ENCODE results near the gene MAGEL2. TPM values are rescaled to one million over a fixed set of nuclear protein-coding genes. Genes with fewer than 3 reads are reported as not detected.
"Not testable (repeated sequence)": the region's sequence is repeated elsewhere in the genome, so short reads cannot be mapped to it uniquely, and the experiment has no call there.

The MAGEL2 gene
- total and polyA plus RNA-seq, 2 donors, result 0.89 to 5.0 TPM

GRCh38 chr15:23645371-23646164, 2.1 kb downstream of the MAGEL2 start:
- no peaks in the 10 kb centered on the region for H3K36me3 ChIP-seq (ENCODE audit: insufficient read depth)

GRCh38 chr15:23644829-23645228, 2.8 kb downstream of the MAGEL2 start:
- DNase-seq (ENCODE audit: extremely low spot score), result no peak
- H3K4me1 ChIP-seq (ENCODE audit: insufficient read depth), result no peaks in the 10 kb centered on the region
- no peak overlapping the region for H3K27ac ChIP-seq (ENCODE audit: low read depth)
- 92% methylated on average over 13 of the region's 13 CpGs for WGBS
- no peaks in the 10 kb centered on the region for H3K36me3 ChIP-seq (ENCODE audit: insufficient read depth)
- no peak overlapping the region for H3K4me3 ChIP-seq (ENCODE audit: low read depth, low read length)

More at GRCh38 chr15:23645371-23646164, 2.1 kb downstream of the MAGEL2 start:
- WGBS, result 89% methylated on average over 40 of the region's 40 CpGs
- DNase-seq (ENCODE audit: extremely low spot score), result no peak
- Histone ChIP-seq H3K4me3 (ENCODE audit: low read depth, low read length) (no peak overlapping the region), H3K27ac (ENCODE audit: low read depth) (no peak overlapping the region), H3K4me1 (ENCODE audit: insufficient read depth) (no peaks in the 10 kb centered on the region)

GRCh38 chr15:23642413-23643044, 5.1 kb downstream of the MAGEL2 start:
- 22% methylated on average over 13 of the region's 13 CpGs for whole genome bisulfite sequencing

GRCh38 chr15:23634181-23634580, 13.5 kb downstream of the MAGEL2 start:
- no peak overlapping the region for H3K4me3 ChIP-seq (ENCODE audit: low read depth, low read length)
- H3K27ac ChIP-seq (ENCODE audit: low read depth), result no peak overlapping the region
- no peak for DNase-seq (ENCODE audit: extremely low spot score)
- no peaks in the 10 kb centered on the region for H3K36me3 ChIP-seq (ENCODE audit: insufficient read depth)
- WGBS, result 66% methylated on average over 8 of the region's 8 CpGs
- H3K4me1 ChIP-seq (ENCODE audit: insufficient read depth), result no peaks in the 10 kb centered on the region

More at GRCh38 chr15:23642413-23643044, 5.1 kb downstream of the MAGEL2 start:
- no peak overlapping the region for H3K27ac ChIP-seq (ENCODE audit: low read depth)
- no peaks in the 10 kb centered on the region for H3K4me1 ChIP-seq (ENCODE audit: insufficient read depth)
- DNase-seq (ENCODE audit: extremely low spot score), result no peak
- no peak overlapping the region for H3K4me3 ChIP-seq (ENCODE audit: low read depth, low read length)
- H3K36me3 ChIP-seq (ENCODE audit: insufficient read depth), result no peaks in the 10 kb centered on the region

GRCh38 chr15:23629234-23629805, 18.3 kb downstream of the MAGEL2 start:
- WGBS, result 25% methylated on average over 4 of the region's 4 CpGs
- Histone ChIP-seq H3K36me3 (ENCODE audit: insufficient read depth) (no peaks in the 10 kb centered on the region), H3K27ac (ENCODE audit: low read depth) (no peak overlapping the region), H3K4me3 (ENCODE audit: low read depth, low read length) (no peak overlapping the region), H3K4me1 (ENCODE audit: insufficient read depth) (no peaks in the 10 kb centered on the region)
- DNase-seq (ENCODE audit: extremely low spot score), result no peak

- Histone ChIP-seq H3K27ac (ENCODE audit: low read depth) (no peak overlapping the region), H3K4me1 (ENCODE audit: insufficient read depth) (no peaks in the 10 kb centered on the region), H3K36me3 (ENCODE audit: insufficient read depth) (no peaks in the 10 kb centered on the region), H3K4me3 (ENCODE audit: low read depth, low read length) (no peak overlapping the region)
- DNase-seq (ENCODE audit: extremely low spot score), result no peak
- WGBS, result 44% methylated on average over 13 of the region's 13 CpGs
Observed at GRCh38 chr15:23628612-23629233, 18.9 kb downstream of the MAGEL2 start.

- Histone ChIP-seq H3K4me3 (ENCODE audit: low read depth, low read length) (no peak overlapping the region), H3K4me1 (ENCODE audit: insufficient read depth) (no peaks in the 10 kb centered on the region), H3K36me3 (ENCODE audit: insufficient read depth) (no peaks in the 10 kb centered on the region), H3K27ac (ENCODE audit: low read depth) (no peak overlapping the region)
- 63% methylated on average over 10 of the region's 10 CpGs for WGBS
- no peak for DNase-seq (ENCODE audit: extremely low spot score)
Observed at GRCh38 chr15:23616536-23616935, 31.1 kb downstream of the MAGEL2 start.

- H3K4me1 ChIP-seq (ENCODE audit: insufficient read depth), result no peaks in the 10 kb centered on the region
- no peak for DNase-seq (ENCODE audit: extremely low spot score)
- 79% methylated on average over 2 of the region's 2 CpGs for WGBS
- no peaks in the 10 kb centered on the region for H3K36me3 ChIP-seq (ENCODE audit: insufficient read depth)
- H3K4me3 ChIP-seq (ENCODE audit: low read depth, low read length), result no peak overlapping the region
- H3K27ac ChIP-seq (ENCODE audit: low read depth), result no peak overlapping the region
Observed at GRCh38 chr15:23606226-23606625, 41.4 kb downstream of the MAGEL2 start.

GRCh38 chr15:23602124-23602523, 45.5 kb downstream of the MAGEL2 start:
- Histone ChIP-seq H3K27ac (ENCODE audit: low read depth) (no peak overlapping the region), H3K4me1 (ENCODE audit: insufficient read depth) (no peaks in the 10 kb centered on the region), H3K36me3 (ENCODE audit: insufficient read depth) (no peaks in the 10 kb centered on the region), H3K4me3 (ENCODE audit: low read depth, low read length) (no peak overlapping the region)
- WGBS, result 94% methylated on average over 6 of the region's 6 CpGs
- no peak for DNase-seq (ENCODE audit: extremely low spot score)

GRCh38 chr15:23599053-23599452, 48.6 kb downstream of the MAGEL2 start:
- no peak overlapping the region for H3K27ac ChIP-seq (ENCODE audit: low read depth)
- WGBS, result 53% methylated on average over 1 of the region's 1 CpG
- DNase-seq (ENCODE audit: extremely low spot score), result no peak
- no peaks in the 10 kb centered on the region for H3K36me3 ChIP-seq (ENCODE audit: insufficient read depth)
- no peaks in the 10 kb centered on the region for H3K4me1 ChIP-seq (ENCODE audit: insufficient read depth)
- H3K4me3 ChIP-seq (ENCODE audit: low read depth, low read length), result no peak overlapping the region

- not testable (repeated sequence) for DNase-seq (ENCODE audit: extremely low spot score); H3K4me3 ChIP-seq (ENCODE audit: low read depth, low read length); H3K4me1 ChIP-seq (ENCODE audit: insufficient read depth); H3K27ac ChIP-seq (ENCODE audit: low read depth); H3K36me3 ChIP-seq (ENCODE audit: insufficient read depth)
- WGBS, result 90% methylated on average over 14 of the region's 14 CpGs
Observed at GRCh38 chr15:23597278-23597677, 50.4 kb downstream of the MAGEL2 start.

GRCh38 chr15:23596736-23597135, 50.9 kb downstream of the MAGEL2 start:
- H3K27ac ChIP-seq (ENCODE audit: low read depth), result no peak overlapping the region
- no peaks in the 10 kb centered on the region for H3K4me1 ChIP-seq (ENCODE audit: insufficient read depth)
- no peak for DNase-seq (ENCODE audit: extremely low spot score)
- H3K4me3 ChIP-seq (ENCODE audit: low read depth, low read length), result no peak overlapping the region
- 76% methylated on average over 5 of the region's 5 CpGs for WGBS
- H3K36me3 ChIP-seq (ENCODE audit: insufficient read depth), result no peaks in the 10 kb centered on the region

- no peak for DNase-seq (ENCODE audit: extremely low spot score)
- WGBS, result 46% methylated on average over 2 of the region's 2 CpGs
- no peaks in the 10 kb centered on the region for H3K36me3 ChIP-seq (ENCODE audit: insufficient read depth)
- no peak overlapping the region for H3K27ac ChIP-seq (ENCODE audit: low read depth)
- H3K4me1 ChIP-seq (ENCODE audit: insufficient read depth), result no peaks in the 10 kb centered on the region
- no peak overlapping the region for H3K4me3 ChIP-seq (ENCODE audit: low read depth, low read length)
Observed at GRCh38 chr15:23595368-23595767, 52.3 kb downstream of the MAGEL2 start.

All from urinary bladder (tissue), 4 donors.